GM12873 (cell line): ENCODE data around the gene BRF1.

ENCODE experiments used
- CTCF ChIP-seq: IDR thresholded peaks from 2 replicates; pipeline ENCODE4 v1.5.1; 2012; ENCODE audit warnings: low read depth, mild to moderate bottlenecking, moderate library complexity, low read length, control low read depth; ENCODE audit not compliant: insufficient read depth; ENCODE audit errors: missing control alignments

The BRF1 gene

GRCh38 chr14:105210266-105211025 is 90.4 kb downstream of the BRF1 start:
- no peak for TF ChIP-seq CTCF

- TF ChIP-seq CTCF: no peak
These were observed 91.2 kb downstream of the BRF1 start for GRCh38 chr14:105209646-105210045.

- no peak for TF ChIP-seq CTCF
These were observed 91.7 kb downstream of the BRF1 start for GRCh38 chr14:105209091-105209490.

GRCh38 chr14:105208738-105209075 is 92.1 kb downstream of the BRF1 start:
- no peak for TF ChIP-seq CTCF

GRCh38 chr14:105207996-105208737 is 92.6 kb downstream of the BRF1 start:
- no peak for TF ChIP-seq CTCF

- TF ChIP-seq CTCF: no peak
These were observed 93.3 kb downstream of the BRF1 start for GRCh38 chr14:105207460-105207901.

- TF ChIP-seq CTCF: no peak
These were observed 93.9 kb downstream of the BRF1 start for GRCh38 chr14:105206873-105207272.
